ENCODE data around the gene ECHDC1.

ECHDC1 gene

GRCh38 chr6:127288705-127289104, 54.7 kb downstream of the ECHDC1 start:
- H3K9me3 ChIP-seq (ENCODE audit: control insufficient read depth, insufficient read depth, low read length): no peaks in the 10 kb centered on the region
- no peak for DNase-seq (ENCODE audit: low read depth, low spot score)
- H3K27me3 ChIP-seq (ENCODE audit: control insufficient read depth, insufficient read depth, low read length): no peaks in the 10 kb centered on the region
- no peak overlapping the region for H3K27ac ChIP-seq (ENCODE audit: low read length)
- H3K36me3 ChIP-seq (ENCODE audit: control insufficient read depth, insufficient read depth, low read length): peaks cover 6% of the 10 kb centered on the region; the same call in 1 of the 2 replicates
- peaks cover 2% of the 10 kb centered on the region; the same call in 1 of the 2 replicates for H3K4me1 ChIP-seq (ENCODE audit: control insufficient read depth, insufficient read depth, low read length)
- H3K4me3 ChIP-seq (ENCODE audit: low read length): no peak overlapping the region

GRCh38 chr6:127282184-127282583, 61.2 kb downstream of the ECHDC1 start:
- DNase-seq (ENCODE audit: low read depth, low spot score): no peak
- WGBS (ENCODE audit: insufficient coverage, insufficient read length): no CpG with 5 or more reads among the region's 1 CpG
- Histone ChIP-seq H3K4me3 (ENCODE audit: low read length) (no peak overlapping the region), H3K36me3 (ENCODE audit: control insufficient read depth, insufficient read depth, low read length) (peaks cover 3% of the 10 kb centered on the region; the same call in 1 of the 2 replicates), H3K9me3 (ENCODE audit: control insufficient read depth, insufficient read depth, low read length) (no peaks in the 10 kb centered on the region), H3K4me1 (ENCODE audit: control insufficient read depth, insufficient read depth, low read length) (no peaks in the 10 kb centered on the region), H3K27ac (ENCODE audit: low read length) (no peak overlapping the region), H3K27me3 (ENCODE audit: control insufficient read depth, insufficient read depth, low read length) (no peaks in the 10 kb centered on the region)

- H3K27me3 ChIP-seq (ENCODE audit: control insufficient read depth, insufficient read depth, low read length): no peaks in the 10 kb centered on the region
- no CpG with 5 or more reads among the region's 1 CpG for WGBS (ENCODE audit: insufficient coverage, insufficient read length)
- H3K27ac ChIP-seq (ENCODE audit: low read length): no peak overlapping the region
- no peak for DNase-seq (ENCODE audit: low read depth, low spot score)
- H3K4me1 ChIP-seq (ENCODE audit: control insufficient read depth, insufficient read depth, low read length): no peaks in the 10 kb centered on the region
- no peaks in the 10 kb centered on the region; the same call in 1 of the 2 replicates for H3K36me3 ChIP-seq (ENCODE audit: control insufficient read depth, insufficient read depth, low read length)
- H3K4me3 ChIP-seq (ENCODE audit: low read length): no peak overlapping the region
- H3K9me3 ChIP-seq (ENCODE audit: control insufficient read depth, insufficient read depth, low read length): no peaks in the 10 kb centered on the region
These were observed 63.6 kb downstream of the ECHDC1 start for GRCh38 chr6:127279815-127280214.

GRCh38 chr6:127277878-127278843, 65.2 kb downstream of the ECHDC1 start:
- no peak for DNase-seq (ENCODE audit: low read depth, low spot score)
- H3K27ac ChIP-seq (ENCODE audit: low read length): no peak overlapping the region
- no peaks in the 10 kb centered on the region for H3K27me3 ChIP-seq (ENCODE audit: control insufficient read depth, insufficient read depth, low read length)
- H3K36me3 ChIP-seq (ENCODE audit: control insufficient read depth, insufficient read depth, low read length): no peaks in the 10 kb centered on the region; the same call in 1 of the 2 replicates
- H3K4me3 ChIP-seq (ENCODE audit: low read length): no peak overlapping the region
- WGBS (ENCODE audit: insufficient coverage, insufficient read length): no CpG with 5 or more reads among the region's 3 CpGs
- no peaks in the 10 kb centered on the region for H3K4me1 ChIP-seq (ENCODE audit: control insufficient read depth, insufficient read depth, low read length)
- no peaks in the 10 kb centered on the region for H3K9me3 ChIP-seq (ENCODE audit: control insufficient read depth, insufficient read depth, low read length)

- no peaks in the 10 kb centered on the region for H3K36me3 ChIP-seq (ENCODE audit: control insufficient read depth, insufficient read depth, low read length)
- no peak for DNase-seq (ENCODE audit: low read depth, low spot score)
- H3K4me1 ChIP-seq (ENCODE audit: control insufficient read depth, insufficient read depth, low read length): no peaks in the 10 kb centered on the region
- H3K4me3 ChIP-seq (ENCODE audit: low read length): no peak overlapping the region
- no peaks in the 10 kb centered on the region for H3K9me3 ChIP-seq (ENCODE audit: control insufficient read depth, insufficient read depth, low read length)
- no peak overlapping the region for H3K27ac ChIP-seq (ENCODE audit: low read length)
- no CpG with 5 or more reads among the region's 1 CpG for WGBS (ENCODE audit: insufficient coverage, insufficient read length)
- no peaks in the 10 kb centered on the region for H3K27me3 ChIP-seq (ENCODE audit: control insufficient read depth, insufficient read depth, low read length)
These were observed 67.1 kb downstream of the ECHDC1 start for GRCh38 chr6:127276331-127276730.

- Histone ChIP-seq H3K9me3 (ENCODE audit: control insufficient read depth, insufficient read depth, low read length) (no peaks in the 10 kb centered on the region), H3K4me1 (ENCODE audit: control insufficient read depth, insufficient read depth, low read length) (no peaks in the 10 kb centered on the region), H3K36me3 (ENCODE audit: control insufficient read depth, insufficient read depth, low read length) (no peaks in the 10 kb centered on the region), H3K4me3 (ENCODE audit: low read length) (no peak overlapping the region), H3K27me3 (ENCODE audit: control insufficient read depth, insufficient read depth, low read length) (no peaks in the 10 kb centered on the region), H3K27ac (ENCODE audit: low read length) (no peak overlapping the region)
- no CpG with 5 or more reads among the region's 2 CpGs for WGBS (ENCODE audit: insufficient coverage, insufficient read length)
- DNase-seq (ENCODE audit: low read depth, low spot score): no peak
These were observed 69.9 kb downstream of the ECHDC1 start for GRCh38 chr6:127273499-127273898.

GRCh38 chr6:127272576-127272975, 70.8 kb downstream of the ECHDC1 start:
- no peak for DNase-seq (ENCODE audit: low read depth, low spot score)
- Histone ChIP-seq H3K4me3 (ENCODE audit: low read length) (no peak overlapping the region), H3K27me3 (ENCODE audit: control insufficient read depth, insufficient read depth, low read length) (no peaks in the 10 kb centered on the region), H3K9me3 (ENCODE audit: control insufficient read depth, insufficient read depth, low read length) (no peaks in the 10 kb centered on the region), H3K27ac (ENCODE audit: low read length) (no peak overlapping the region), H3K4me1 (ENCODE audit: control insufficient read depth, insufficient read depth, low read length) (no peaks in the 10 kb centered on the region), H3K36me3 (ENCODE audit: control insufficient read depth, insufficient read depth, low read length) (no peaks in the 10 kb centered on the region)
- WGBS (ENCODE audit: insufficient coverage, insufficient read length): no CpG with 5 or more reads among the region's 3 CpGs

GRCh38 chr6:127267646-127268625, 75.5 kb downstream of the ECHDC1 start:
- no peak overlapping the region for H3K27ac ChIP-seq (ENCODE audit: low read length)
- H3K4me1 ChIP-seq (ENCODE audit: control insufficient read depth, insufficient read depth, low read length): no peaks in the 10 kb centered on the region
- DNase-seq (ENCODE audit: low read depth, low spot score): no peak
- H3K9me3 ChIP-seq (ENCODE audit: control insufficient read depth, insufficient read depth, low read length): no peaks in the 10 kb centered on the region
- H3K36me3 ChIP-seq (ENCODE audit: control insufficient read depth, insufficient read depth, low read length): no peaks in the 10 kb centered on the region
- H3K27me3 ChIP-seq (ENCODE audit: control insufficient read depth, insufficient read depth, low read length): no peaks in the 10 kb centered on the region
- WGBS (ENCODE audit: insufficient coverage, insufficient read length): no CpG with 5 or more reads among the region's 16 CpGs
- peak overlapping the region; percentile 93 for H3K4me3 ChIP-seq (ENCODE audit: low read length)

GRCh38 chr6:127266892-127267645, 76.3 kb downstream of the ECHDC1 start:
- no peak overlapping the region for H3K27ac ChIP-seq (ENCODE audit: low read length)
- WGBS (ENCODE audit: insufficient coverage, insufficient read length): no CpG with 5 or more reads among the region's 64 CpGs
- H3K4me3 ChIP-seq (ENCODE audit: low read length): peak overlapping the region; percentile 93
- DNase-seq (ENCODE audit: low read depth, low spot score): no peak
- no peaks in the 10 kb centered on the region for H3K9me3 ChIP-seq (ENCODE audit: control insufficient read depth, insufficient read depth, low read length)
- no peaks in the 10 kb centered on the region for H3K27me3 ChIP-seq (ENCODE audit: control insufficient read depth, insufficient read depth, low read length)
- no peaks in the 10 kb centered on the region for H3K4me1 ChIP-seq (ENCODE audit: control insufficient read depth, insufficient read depth, low read length)
- no peaks in the 10 kb centered on the region for H3K36me3 ChIP-seq (ENCODE audit: control insufficient read depth, insufficient read depth, low read length)

Measured in iPS DF 6.9 (cell line).